Choroid plexus epithelial cell (primary cell): ENCODE results near the gene YEATS4.

ENCODE experiments used
- DNase-seq: peaks from one replicate; pipeline ENCODE4 v3.0.0-alpha.2; 2010; ENCODE audit warnings: low read depth
- H3K4me3 ChIP-seq: 2 replicates; pipeline ENCODE4 v1.5.1; 2011; ENCODE audit warnings: low read depth, mild to moderate bottlenecking, control low read depth, low read length, moderate library complexity
- TF ChIP-seq, protein P1 (sequence below): conservative IDR thresholded peaks from 2 replicates; pipeline ENCODE4 v1.5.1; 2011; ENCODE audit warnings: low read depth, mild to moderate bottlenecking, control low read depth, inconsistent platforms, low read length, moderate library complexity

YEATS4 gene

DNA sequence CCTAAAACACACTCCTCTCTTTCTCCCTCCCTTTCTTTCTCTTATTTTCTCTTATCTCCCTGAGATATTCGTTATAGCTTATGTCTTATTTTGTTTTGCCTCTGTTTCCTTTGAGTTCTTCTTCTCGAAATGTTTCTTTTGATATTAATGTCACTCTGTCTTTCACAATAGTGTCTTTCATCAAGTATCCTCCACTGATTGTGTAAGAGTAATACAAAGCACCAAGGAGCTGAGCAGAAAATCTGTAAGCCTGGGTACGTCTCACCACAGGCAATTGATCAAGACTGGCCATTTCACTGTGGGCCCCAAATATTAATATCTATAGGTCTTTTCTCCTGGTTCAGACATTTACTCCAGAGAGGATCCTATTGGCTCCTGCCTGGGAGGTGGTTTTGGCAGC lies 16.2 kb upstream of the YEATS4 start:
- no peak for DNase-seq
- H3K4me3 ChIP-seq: no peak overlapping the region
- TF ChIP-seq, protein P1, sequence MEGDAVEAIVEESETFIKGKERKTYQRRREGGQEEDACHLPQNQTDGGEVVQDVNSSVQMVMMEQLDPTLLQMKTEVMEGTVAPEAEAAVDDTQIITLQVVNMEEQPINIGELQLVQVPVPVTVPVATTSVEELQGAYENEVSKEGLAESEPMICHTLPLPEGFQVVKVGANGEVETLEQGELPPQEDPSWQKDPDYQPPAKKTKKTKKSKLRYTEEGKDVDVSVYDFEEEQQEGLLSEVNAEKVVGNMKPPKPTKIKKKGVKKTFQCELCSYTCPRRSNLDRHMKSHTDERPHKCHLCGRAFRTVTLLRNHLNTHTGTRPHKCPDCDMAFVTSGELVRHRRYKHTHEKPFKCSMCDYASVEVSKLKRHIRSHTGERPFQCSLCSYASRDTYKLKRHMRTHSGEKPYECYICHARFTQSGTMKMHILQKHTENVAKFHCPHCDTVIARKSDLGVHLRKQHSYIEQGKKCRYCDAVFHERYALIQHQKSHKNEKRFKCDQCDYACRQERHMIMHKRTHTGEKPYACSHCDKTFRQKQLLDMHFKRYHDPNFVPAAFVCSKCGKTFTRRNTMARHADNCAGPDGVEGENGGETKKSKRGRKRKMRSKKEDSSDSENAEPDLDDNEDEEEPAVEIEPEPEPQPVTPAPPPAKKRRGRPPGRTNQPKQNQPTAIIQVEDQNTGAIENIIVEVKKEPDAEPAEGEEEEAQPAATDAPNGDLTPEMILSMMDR: no peak

DNA sequence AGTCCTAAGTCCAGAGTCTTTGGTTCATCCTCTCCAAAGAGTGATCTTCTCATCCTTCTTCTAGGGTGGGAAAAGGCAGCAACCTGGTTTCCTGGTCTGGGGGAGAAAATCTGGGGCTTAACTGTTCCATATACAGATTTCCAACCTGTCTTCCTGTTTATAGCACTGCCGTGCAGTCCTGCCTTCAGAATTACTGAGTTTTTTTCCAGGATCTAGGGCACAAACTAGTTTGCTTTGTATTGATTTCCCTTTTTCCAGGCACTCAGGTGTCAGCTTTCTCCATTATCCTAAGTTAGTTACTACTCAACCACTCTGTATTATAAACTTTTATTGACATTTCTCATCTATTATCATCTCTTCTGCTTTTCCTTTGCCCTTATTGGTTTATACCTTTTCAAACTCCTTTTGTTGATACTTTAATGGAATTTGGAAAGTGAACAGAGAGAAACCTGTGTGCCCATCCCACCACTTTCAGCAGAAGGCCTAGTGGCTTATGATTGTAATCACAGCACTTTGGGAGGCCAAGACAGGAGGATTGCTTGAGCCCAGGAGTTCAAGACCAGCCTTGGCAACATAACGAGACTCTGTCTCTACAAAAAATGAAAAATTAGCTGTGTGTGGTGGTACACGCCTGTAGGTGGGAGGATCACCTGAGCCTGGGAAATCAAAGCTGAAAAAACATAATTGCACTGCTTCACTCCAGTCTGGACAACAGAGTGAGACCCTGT lies 15.5 kb upstream of the YEATS4 start:
- TF ChIP-seq, protein P1: no peak

DNA sequence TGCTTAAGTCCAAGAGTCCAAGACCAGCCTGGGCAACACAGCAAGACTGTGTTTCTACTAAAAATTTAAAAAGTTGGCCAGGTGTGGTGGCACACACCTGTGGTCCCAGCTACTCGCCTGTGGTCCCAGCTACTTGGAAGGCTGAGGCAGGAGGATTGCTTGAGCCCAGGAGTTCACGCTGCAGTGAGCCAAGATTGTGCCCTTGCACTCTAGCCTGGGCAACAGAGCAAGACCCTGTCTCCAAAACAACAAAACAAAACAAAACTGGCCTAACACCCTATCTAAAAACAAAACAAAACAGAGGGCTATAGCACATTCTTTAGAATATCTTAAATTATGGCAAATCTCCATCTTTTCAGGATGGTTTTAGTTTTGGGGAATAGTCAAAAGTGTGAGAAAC lies 14.5 kb upstream of the YEATS4 start:
- TF ChIP-seq, protein P1: no peak
- no peak for DNase-seq
- H3K4me3 ChIP-seq: no peak overlapping the region

More for the DNA sequence above, 15.5 kb upstream of the YEATS4 start:
- DNase-seq: no peak
- H3K4me3 ChIP-seq: no peak overlapping the region

DNA sequence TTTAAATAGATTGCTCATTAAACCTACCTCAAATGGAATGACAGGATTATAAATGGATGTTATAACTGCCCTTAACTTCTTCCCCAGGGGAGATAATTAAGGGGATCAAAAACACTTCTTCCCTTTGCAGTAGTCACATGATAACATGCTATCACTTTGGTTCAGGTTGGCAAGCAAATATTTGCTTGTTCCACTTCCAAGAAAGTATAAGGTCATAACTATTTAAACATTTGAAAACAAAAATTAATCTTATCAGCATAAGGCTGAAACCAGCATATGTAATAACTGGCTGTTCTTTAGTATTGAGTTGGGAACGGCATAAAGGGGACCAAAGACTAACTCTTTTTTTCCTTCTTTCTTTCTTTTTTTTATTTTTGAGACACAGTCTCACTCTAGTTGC lies 13.8 kb upstream of the YEATS4 start:
- TF ChIP-seq, protein P1: no peak
- DNase-seq: no peak
- H3K4me3 ChIP-seq: no peak overlapping the region

DNA sequence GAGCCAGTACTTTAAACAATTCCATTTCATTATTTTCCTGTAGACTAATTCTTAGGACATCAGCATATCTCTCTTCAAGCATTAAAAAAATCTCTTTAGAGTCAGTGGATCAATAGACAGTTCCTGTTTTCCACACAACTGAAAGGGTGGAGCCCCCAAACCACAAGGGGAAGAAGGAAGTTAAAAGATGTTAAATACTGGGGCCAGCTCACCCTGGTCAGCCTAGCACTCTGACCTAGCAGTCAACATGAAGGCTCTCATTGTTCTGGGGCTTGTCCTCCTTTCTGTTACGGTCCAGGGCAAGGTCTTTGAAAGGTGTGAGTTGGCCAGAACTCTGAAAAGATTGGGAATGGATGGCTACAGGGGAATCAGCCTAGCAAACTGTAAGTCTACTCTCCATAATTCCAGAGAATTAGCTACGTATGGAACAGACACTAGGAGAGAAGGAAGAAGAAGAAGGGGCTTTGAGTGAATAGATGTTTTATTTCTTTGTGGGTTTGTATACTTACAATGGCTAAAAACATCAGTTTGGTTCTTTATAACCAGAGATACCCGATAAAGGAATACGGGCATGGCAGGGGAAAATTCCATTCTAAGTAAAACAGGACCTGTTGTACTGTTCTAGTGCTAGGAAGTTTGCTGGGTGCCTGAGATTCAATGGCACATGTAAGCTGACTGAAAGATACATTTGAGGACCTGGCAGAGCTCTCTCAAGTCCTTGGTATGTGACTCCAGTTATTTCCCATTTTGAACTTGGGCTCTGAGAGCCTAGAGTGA lies 11.2 kb upstream of the YEATS4 start, which contains the start of gene LYZ:
Gene LYZ, plus strand, starts transcription at position 220 of the 777 bp plus-strand sequence. Its CDS starts 28 bp downstream, at position 248.
- no peak for DNase-seq
- H3K4me3 ChIP-seq: no peak within 1 kb of the TSS
- TF ChIP-seq, protein P1: no peak

DNA sequence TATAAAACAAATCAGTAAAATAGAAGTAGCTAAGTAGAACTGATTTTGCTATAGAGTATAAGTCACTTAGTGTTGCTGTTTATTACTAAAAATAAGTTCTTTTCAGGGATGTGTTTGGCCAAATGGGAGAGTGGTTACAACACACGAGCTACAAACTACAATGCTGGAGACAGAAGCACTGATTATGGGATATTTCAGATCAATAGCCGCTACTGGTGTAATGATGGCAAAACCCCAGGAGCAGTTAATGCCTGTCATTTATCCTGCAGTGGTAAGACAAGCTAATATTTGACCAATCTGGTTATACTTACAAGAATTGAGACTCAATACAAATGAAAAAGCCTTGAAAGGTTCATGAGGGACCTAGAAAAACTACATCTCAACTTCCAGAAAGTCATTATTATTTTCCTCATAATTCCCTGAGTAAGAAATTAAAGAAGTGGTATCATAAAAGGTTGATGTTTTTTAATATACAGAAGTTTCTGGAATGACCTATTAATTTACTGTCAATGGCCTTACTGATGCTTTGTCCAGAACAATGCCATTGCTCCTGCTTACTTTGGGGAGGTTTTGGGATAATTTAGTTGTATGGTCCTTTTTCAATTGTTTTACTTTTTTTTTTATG lies 9.4 kb upstream of the YEATS4 start:
- DNase-seq: no peak
- H3K4me3 ChIP-seq: no peak overlapping the region
- TF ChIP-seq, protein P1: no peak
